Cardiac muscle cell (in vitro differentiated cells and primary cell): ENCODE measurements around the gene MCTP2. TPM values are rescaled to one million over a fixed set of nuclear protein-coding genes. Genes with fewer than 3 reads are reported as not detected.

Source experiments
- DNase-seq, 2 donors: peaks; one replicate each; pipeline versions ENCODE4 v3.0.0 to v3.0.0-alpha.2; 2010 to 2017; ENCODE audit warnings: low read depth in 1 of 2, low spot score in 1 of 2
- H3K27ac ChIP-seq: fragments of 200-600 bp; sonication (generic); 2 replicates; pipeline ENCODE4 v1.5.1; 2016
- H3K27me3 ChIP-seq: fragments of 200-600 bp; sonication (generic); 2 replicates; pipeline ENCODE4 v1.6.0; 2016; ENCODE audit warnings: control low read depth
- H3K36me3 ChIP-seq: fragments of 200-600 bp; sonication (generic); 2 replicates; pipeline ENCODE4 v1.5.1; 2016; ENCODE audit warnings: control low read depth
- H3K4me1 ChIP-seq: fragments of 200-600 bp; sonication (generic); 2 replicates; pipeline ENCODE4 v1.8.1; 2017; ENCODE audit warnings: low read depth, mild to moderate bottlenecking, mixed run types
- H3K4me3 ChIP-seq: fragments of 200-600 bp; sonication (generic); 2 replicates; pipeline ENCODE4 v1.5.1; 2016; ENCODE audit warnings: mild to moderate bottlenecking
- H3K9me3 ChIP-seq: fragments of 200-600 bp; sonication (generic); 2 replicates; pipeline ENCODE4 v1.5.1; 2017; ENCODE audit warnings: low read depth, mild to moderate bottlenecking, control low read depth
- CTCF ChIP-seq: IDR thresholded peaks from 2 replicates; pipeline ENCODE4 v1.5.1; 2012; ENCODE audit warnings: low read depth, mild to moderate bottlenecking, low read length
- polyA plus RNA-seq: library from polyadenylated mRNA; unstranded; fragments of >200 nt; fragmentation: Nextera tagmentation; extraction: Ambion mirVana; gene quantifications from 2 replicates; pipeline ENCODE4 v1.2.1, GENCODE V29; 2016
- total RNA-seq: library from RNA; depleted of rRNA; stranded (reverse); fragments of >200 nt; gene quantifications from 2 replicates; pipeline ENCODE4 v1.2.3, GENCODE V29; 2016

MCTP2 gene
- total and polyA plus RNA-seq, 2 experiments from 2014 or later, result 0.34 to 0.83 TPM

- no peak for TF ChIP-seq CTCF
- peaks cover 14% of the 10 kb centered on the region for H3K4me1 ChIP-seq
- no peaks in the 10 kb centered on the region for H3K36me3 ChIP-seq
- no peak overlapping the region for H3K4me3 ChIP-seq
- no peaks in the 10 kb centered on the region for H3K27me3 ChIP-seq
- DNase-seq, result no peak
- no peaks in the 10 kb centered on the region for H3K9me3 ChIP-seq
- H3K27ac ChIP-seq, result no peak overlapping the region
Observed at GRCh38 chr15:94532226-94532625, 300.9 kb downstream of the MCTP2 start.
